GM12892 (cell line): ENCODE measurements around the gene WWOX.

Experiments used
- POLR2A ChIP-seq: IDR thresholded peaks from 2 replicates; pipeline ENCODE4 v1.6.1; 2011; ENCODE audit warnings: low read depth, low read length, control low read depth
- POLR2AphosphoS5 ChIP-seq: IDR thresholded peaks from 2 replicates; pipeline ENCODE4 v1.6.1; 2011; ENCODE audit warnings: low read depth, low read length, control low read depth
- TAF1 ChIP-seq: IDR thresholded peaks from 2 replicates; pipeline ENCODE4 v1.6.1; 2011; ENCODE audit warnings: low read depth, mild to moderate bottlenecking, control low read depth, low read length, borderline replicate concordance

DNA sequence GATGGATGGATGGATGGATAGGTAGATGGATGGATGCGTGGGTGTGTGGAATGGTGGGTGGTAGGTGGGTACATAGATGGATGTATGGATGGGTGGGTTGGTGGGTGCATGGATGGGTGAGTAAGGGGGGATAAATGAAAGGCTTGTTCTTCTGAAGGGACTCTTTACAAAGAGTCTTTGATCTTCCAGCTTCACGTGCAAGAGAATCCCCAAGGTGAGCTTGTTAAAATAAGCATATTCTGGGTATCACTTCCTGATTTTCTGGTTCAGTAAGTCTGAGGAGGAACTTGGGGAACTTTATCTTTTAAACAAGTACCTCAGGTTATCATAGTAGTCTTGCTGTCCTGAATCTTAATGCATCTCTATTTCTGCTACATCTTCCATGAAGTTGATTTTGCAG lies 862.0 kb downstream of the WWOX start:
- TF ChIP-seq POLR2A: no peak
- TF ChIP-seq TAF1: no peak
- no peak for TF ChIP-seq POLR2AphosphoS5
